ENCODE results near the gene GLCE.

DNA sequence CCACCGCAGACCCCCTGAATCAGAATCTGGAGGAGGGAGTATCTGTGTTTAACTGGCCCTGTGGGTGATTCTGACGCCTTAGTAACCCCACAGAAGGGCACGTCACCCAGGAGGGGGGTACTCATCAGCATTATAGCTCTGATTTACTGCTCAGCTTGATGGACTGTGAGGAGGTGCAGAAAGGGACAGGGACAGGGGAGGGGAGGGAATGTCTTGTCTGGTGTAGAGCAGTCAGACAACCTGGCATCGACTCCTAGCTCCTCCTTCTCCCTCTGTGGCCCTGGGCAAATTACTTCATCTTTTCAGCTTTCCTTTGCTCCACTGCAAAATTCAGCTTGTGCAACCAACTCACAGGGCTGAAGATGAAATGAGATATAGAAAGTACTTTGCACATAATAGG lies 42.3 kb upstream of the GLCE start:
- TF ChIP-seq, protein P1, sequence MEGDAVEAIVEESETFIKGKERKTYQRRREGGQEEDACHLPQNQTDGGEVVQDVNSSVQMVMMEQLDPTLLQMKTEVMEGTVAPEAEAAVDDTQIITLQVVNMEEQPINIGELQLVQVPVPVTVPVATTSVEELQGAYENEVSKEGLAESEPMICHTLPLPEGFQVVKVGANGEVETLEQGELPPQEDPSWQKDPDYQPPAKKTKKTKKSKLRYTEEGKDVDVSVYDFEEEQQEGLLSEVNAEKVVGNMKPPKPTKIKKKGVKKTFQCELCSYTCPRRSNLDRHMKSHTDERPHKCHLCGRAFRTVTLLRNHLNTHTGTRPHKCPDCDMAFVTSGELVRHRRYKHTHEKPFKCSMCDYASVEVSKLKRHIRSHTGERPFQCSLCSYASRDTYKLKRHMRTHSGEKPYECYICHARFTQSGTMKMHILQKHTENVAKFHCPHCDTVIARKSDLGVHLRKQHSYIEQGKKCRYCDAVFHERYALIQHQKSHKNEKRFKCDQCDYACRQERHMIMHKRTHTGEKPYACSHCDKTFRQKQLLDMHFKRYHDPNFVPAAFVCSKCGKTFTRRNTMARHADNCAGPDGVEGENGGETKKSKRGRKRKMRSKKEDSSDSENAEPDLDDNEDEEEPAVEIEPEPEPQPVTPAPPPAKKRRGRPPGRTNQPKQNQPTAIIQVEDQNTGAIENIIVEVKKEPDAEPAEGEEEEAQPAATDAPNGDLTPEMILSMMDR (conservative IDR thresholded peaks at IDR 0.05; ENCODE audit: low read length), result no peak
- no peak for TF ChIP-seq EZH2phosphoT487 (IDR thresholded peaks at IDR 0.05; ENCODE audit: borderline replicate concordance)
